PC-3 (cell line): ENCODE data around the gene MAP2. TPM values are rescaled to one million over a fixed set of nuclear protein-coding genes. Genes with fewer than 3 reads are reported as not detected.
A peak's percentile ranks its signal among the peaks of the same experiment; 100 is the strongest.

Experiments
- ATAC-seq: fragments of 200-7000 bp; cut with Tn5 transposase; 2 replicates; pipeline ENCODE4 v1.9.1; 2020; ENCODE audit warnings: mild to moderate bottlenecking, moderate library complexity
- BruUV-seq: library from RNA; stranded (reverse); fragments of 400-500 nt; replicated peaks from 2 replicates; lab custom pipeline; 2021; lab: Mats Ljungman, UMichigan
- CTCF ChIA-PET: fragments of 300-600 bp; sonication (Branson Sonifier 250); formaldehyde crosslinking; loops from one replicate; lab custom pipeline; 2022; ENCODE audit warnings: antibody characterized with exemption; lab: Charles Lee
- POLR2A ChIA-PET: fragments of 300-600 bp; sonication (Branson Sonifier 250); formaldehyde crosslinking; loops from one replicate; lab custom pipeline; 2022; ENCODE audit warnings: antibody characterized with exemption; ENCODE audit not compliant: unreplicated experiment; lab: Charles Lee
- DNase-seq: peaks from one replicate; pipeline ENCODE4 v3.0.0-alpha.2; 2015
- H2AFZ ChIP-seq: fragments of 300-600 bp; sonication (generic); 2 replicates; pipeline ENCODE4 v1.6.0; 2016; ENCODE audit warnings: antibody characterized with exemption, low read length
- H3F3A ChIP-seq: fragments of 300-600 bp; sonication (generic); one replicate; pipeline ENCODE4 v1.6.0; 2017; ENCODE audit warnings: antibody characterized with exemption, low read length, control low read depth, mild to moderate bottlenecking; ENCODE audit not compliant: unreplicated experiment
- H3K27ac ChIP-seq: fragments of 300-600 bp; sonication (generic); 2 replicates; pipeline ENCODE4 v1.5.1; 2016; ENCODE audit warnings: mild to moderate bottlenecking, low read length
- H3K27me3 ChIP-seq: fragments of 300-600 bp; sonication (generic); 2 replicates; pipeline ENCODE4 v1.6.1; 2016; ENCODE audit warnings: low read length, mixed read lengths
- H3K36me3 ChIP-seq: fragments of 300-600 bp; sonication (generic); 2 replicates; pipeline ENCODE4 v1.6.1; 2016; ENCODE audit warnings: low read depth, mixed run types, low read length, mixed read lengths
- H3K4me1 ChIP-seq: fragments of 300-600 bp; sonication (generic); 2 replicates; pipeline ENCODE4 v1.5.1; 2016; ENCODE audit warnings: low read length; ENCODE audit not compliant: insufficient read depth
- H3K4me2 ChIP-seq: fragments of 300-600 bp; sonication (generic); 2 replicates; pipeline ENCODE4 v1.6.0; 2016; ENCODE audit warnings: low read length
- H3K4me3 ChIP-seq: fragments of 300-600 bp; sonication (generic); 2 replicates; pipeline ENCODE4 v1.5.1; 2016; ENCODE audit warnings: mild to moderate bottlenecking, low read length, mixed read lengths
- H3K79me2 ChIP-seq: fragments of 300-600 bp; sonication (generic); 2 replicates; pipeline ENCODE4 v1.6.1; 2017; ENCODE audit warnings: low read length, mixed read lengths
- H3K9ac ChIP-seq: fragments of 300-600 bp; sonication (generic); 2 replicates; pipeline ENCODE4 v1.6.0; 2016; ENCODE audit warnings: mild to moderate bottlenecking, low read length
- H3K9me2 ChIP-seq: fragments of 300-600 bp; sonication (generic); replicated peaks from 2 replicates; pipeline ENCODE4 v1.6.1; 2016; ENCODE audit warnings: mixed run types, low read length, mixed read lengths
- H3K9me3 ChIP-seq: fragments of 300-600 bp; sonication (generic); 2 replicates; pipeline ENCODE4 v1.6.1; 2016; ENCODE audit warnings: low read length, mixed read lengths
- H4K20me1 ChIP-seq: fragments of 300-600 bp; sonication (generic); 2 replicates; pipeline ENCODE4 v1.6.1; 2016; ENCODE audit warnings: low read length, mixed read lengths
- CTCF ChIP-seq: fragments of 300-600 bp; sonication (generic); conservative IDR thresholded peaks from 2 replicates; pipeline ENCODE4 v1.5.1; 2017; ENCODE audit warnings: antibody characterized with exemption, low read depth, mild to moderate bottlenecking, low read length
- EZH2 ChIP-seq: fragments of 300-600 bp; sonication (generic); IDR thresholded peaks from one replicate; pipeline ENCODE4 v1.6.1; 2017; ENCODE audit warnings: antibody characterized with exemption, mild to moderate bottlenecking, low read length; ENCODE audit not compliant: unreplicated experiment
- EZH2phosphoT487 ChIP-seq: fragments of 300-600 bp; sonication (generic); IDR thresholded peaks from 2 replicates; pipeline ENCODE4 v1.6.1; 2018; ENCODE audit warnings: mild to moderate bottlenecking, antibody characterized with exemption, low read length, borderline replicate concordance
- intact Hi-C: fragments of 100-400 bp; cut with micrococcal nuclease; formaldehyde crosslinking; loops from 2 replicates; pipeline ENCODE4 v1.9.0; 2023
- total RNA-seq: library from RNA; depleted of rRNA; stranded (reverse); fragments of >200 nt; gene quantifications from 2 replicates; pipeline ENCODE4 v1.2.3, GENCODE V29; 2014

Gene MAP2
- total RNA-seq, 1 experiment from 2014 or later = 2.1 TPM

- CTCF ChIA-PET = no interaction called here
- ATAC-seq = no peak
Observed at GRCh38 chr2:209613649-209614305, 189.9 kb downstream of the MAP2 start.

GRCh38 chr2:209614690-209615369 lies 191.0 kb downstream of the MAP2 start:
- CTCF ChIA-PET = no interaction called here
- Histone ChIP-seq H3K27me3 (no peaks in the 10 kb centered on the region), H3K27ac (no peak overlapping the region), H2AFZ (no peak overlapping the region), H3K9ac (no peak overlapping the region), H3K79me2 (no peaks in the 10 kb centered on the region), H3K4me2 (no peak overlapping the region), H3K9me2 (no peaks in the 10 kb centered on the region), H3K9me3 (0 out of 2 replicates have a peak, but pooled peaks cover 5% of the 10 kb centered on the region), H4K20me1 (no peaks in the 10 kb centered on the region), H3K4me1 (no peaks in the 10 kb centered on the region), H3K4me3 (no peak overlapping the region), H3F3A (no peaks in the 10 kb centered on the region), H3K36me3 (no peaks in the 10 kb centered on the region)
- ATAC-seq = no peak
- POLR2A ChIA-PET = no interaction called here
- BruUV-seq = no TSS peak
- DNase-seq = no peak
- intact Hi-C loops = no loop called here
- no peak for TF ChIP-seq CTCF
- TF ChIP-seq EZH2 = no peak
- TF ChIP-seq EZH2phosphoT487 = no peak

More at GRCh38 chr2:209613649-209614305, 189.9 kb downstream of the MAP2 start:
- no peak overlapping the region for H3K4me2 ChIP-seq
- no peak for TF ChIP-seq EZH2
- TF ChIP-seq EZH2phosphoT487 = no peak
- TF ChIP-seq CTCF = no peak
- 0 out of 2 replicates have a peak, but pooled peaks cover 5% of the 10 kb centered on the region for H3K9me3 ChIP-seq
- no peak overlapping the region for H3K9ac ChIP-seq
- POLR2A ChIA-PET = no interaction called here
- intact Hi-C loops = no loop called here
- BruUV-seq = no TSS peak
- no peaks in the 10 kb centered on the region for H3K36me3 ChIP-seq
- H3K4me1 ChIP-seq = no peaks in the 10 kb centered on the region
- no peak overlapping the region for H3K4me3 ChIP-seq
- H2AFZ ChIP-seq = no peak overlapping the region
- H3F3A ChIP-seq = no peaks in the 10 kb centered on the region
- H3K27ac ChIP-seq = no peak overlapping the region
- H3K79me2 ChIP-seq = no peaks in the 10 kb centered on the region
- H4K20me1 ChIP-seq = no peaks in the 10 kb centered on the region
- DNase-seq = no peak
- H3K27me3 ChIP-seq = no peaks in the 10 kb centered on the region
- H3K9me2 ChIP-seq = no peaks in the 10 kb centered on the region

- no peaks in the 10 kb centered on the region for H3K27me3 ChIP-seq
- DNase-seq (no peak), ATAC-seq (peak; percentile 38; the same call in 1 of the 2 replicates)
- H3F3A ChIP-seq = no peaks in the 10 kb centered on the region
- H3K9ac ChIP-seq = no peak overlapping the region
- no peak overlapping the region for H3K4me3 ChIP-seq
- H3K36me3 ChIP-seq = no peaks in the 10 kb centered on the region
- no TSS peak for BruUV-seq
- no peaks in the 10 kb centered on the region for H3K79me2 ChIP-seq
- H3K4me2 ChIP-seq = no peak overlapping the region
- H2AFZ ChIP-seq = no peak overlapping the region
- H3K4me1 ChIP-seq = no peaks in the 10 kb centered on the region
- intact Hi-C loops = no loop called here
- no peaks in the 10 kb centered on the region for H4K20me1 ChIP-seq
- CTCF ChIA-PET = no interaction called here
- no peaks in the 10 kb centered on the region for H3K9me2 ChIP-seq
- TF ChIP-seq CTCF (no peak), EZH2phosphoT487 (no peak), EZH2 (no peak)
- no peak overlapping the region for H3K27ac ChIP-seq
- 0 out of 2 replicates have a peak, but pooled peaks cover 5% of the 10 kb centered on the region for H3K9me3 ChIP-seq
- POLR2A ChIA-PET = no interaction called here
Observed at GRCh38 chr2:209619782-209620181, 195.9 kb downstream of the MAP2 start.
